ENCODE measurements around the gene SNPH.

DNA sequence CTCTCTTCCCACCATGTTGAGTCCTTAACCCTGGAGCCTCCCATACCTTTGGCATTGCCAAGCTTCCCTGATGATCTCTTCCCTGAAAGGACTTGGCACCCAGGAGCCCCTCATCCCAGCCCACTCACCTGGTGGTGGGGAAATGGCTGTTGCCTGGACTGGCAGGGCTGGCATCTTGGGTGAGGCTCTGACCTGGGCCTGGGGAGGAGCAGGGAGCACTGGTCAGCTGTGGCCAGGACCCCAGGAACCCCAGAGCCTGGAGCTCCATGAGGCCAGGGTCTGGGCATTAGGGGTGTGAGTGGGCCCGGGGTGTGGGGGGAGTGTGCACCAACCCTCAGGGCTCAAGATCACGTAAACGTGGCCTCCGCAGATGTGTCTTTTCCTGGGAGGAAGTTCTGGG lies 53.4 kb downstream of the SNPH start:
- TF ChIP-seq, protein P1, sequence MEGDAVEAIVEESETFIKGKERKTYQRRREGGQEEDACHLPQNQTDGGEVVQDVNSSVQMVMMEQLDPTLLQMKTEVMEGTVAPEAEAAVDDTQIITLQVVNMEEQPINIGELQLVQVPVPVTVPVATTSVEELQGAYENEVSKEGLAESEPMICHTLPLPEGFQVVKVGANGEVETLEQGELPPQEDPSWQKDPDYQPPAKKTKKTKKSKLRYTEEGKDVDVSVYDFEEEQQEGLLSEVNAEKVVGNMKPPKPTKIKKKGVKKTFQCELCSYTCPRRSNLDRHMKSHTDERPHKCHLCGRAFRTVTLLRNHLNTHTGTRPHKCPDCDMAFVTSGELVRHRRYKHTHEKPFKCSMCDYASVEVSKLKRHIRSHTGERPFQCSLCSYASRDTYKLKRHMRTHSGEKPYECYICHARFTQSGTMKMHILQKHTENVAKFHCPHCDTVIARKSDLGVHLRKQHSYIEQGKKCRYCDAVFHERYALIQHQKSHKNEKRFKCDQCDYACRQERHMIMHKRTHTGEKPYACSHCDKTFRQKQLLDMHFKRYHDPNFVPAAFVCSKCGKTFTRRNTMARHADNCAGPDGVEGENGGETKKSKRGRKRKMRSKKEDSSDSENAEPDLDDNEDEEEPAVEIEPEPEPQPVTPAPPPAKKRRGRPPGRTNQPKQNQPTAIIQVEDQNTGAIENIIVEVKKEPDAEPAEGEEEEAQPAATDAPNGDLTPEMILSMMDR (conservative IDR thresholded peaks at IDR 0.05; ENCODE audit: low read depth, low read length) = no peak
- no peak for TF ChIP-seq EZH2phosphoT487 (IDR thresholded peaks at IDR 0.05; ENCODE audit: borderline replicate concordance, low read length)
